Suprapubic skin (tissue), 3 donors: ENCODE measurements around the gene NEURL1.

Experiments used
- EP300 ChIP-seq: sonication (generic); formaldehyde crosslinking; IDR thresholded peaks from one replicate; pipeline ENCODE4 v1.6.1; 2017; ENCODE audit warnings: antibody characterized with exemption
- TF ChIP-seq, protein P1 (sequence below), 2 donors: fragments of 200-600 bp in 1 of 2; fragments of 450-650 bp in 1 of 2; sonication (generic) in 1 of 2; IDR thresholded peaks; one replicate each; pipeline ENCODE4 v1.5.1; 2016 to 2019; ENCODE audit warnings: antibody characterized with exemption in 2 of 2, mild to moderate bottlenecking in 1 of 2, moderate library complexity in 1 of 2

DNA sequence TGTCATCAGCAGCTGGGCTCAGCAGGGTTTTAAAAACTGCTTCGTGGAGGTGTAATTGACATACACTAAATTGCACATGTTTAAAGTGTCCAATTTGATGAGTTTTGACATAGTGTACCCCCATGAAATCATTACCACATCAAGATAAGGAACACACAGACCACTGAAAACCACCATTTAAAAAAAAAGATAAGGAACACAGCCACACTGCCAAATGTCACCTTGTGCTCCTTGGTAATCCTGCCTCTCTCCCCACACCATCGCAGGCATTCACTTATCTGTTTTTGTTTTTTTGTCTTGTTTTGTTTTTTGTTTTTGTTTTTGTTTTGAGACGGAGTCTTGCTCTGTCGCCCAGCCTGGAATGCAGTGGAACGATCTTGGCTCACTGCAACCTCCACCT lies 75.0 kb downstream of the NEURL1 start:
- no peak for TF ChIP-seq EP300
- TF ChIP-seq, protein P1, sequence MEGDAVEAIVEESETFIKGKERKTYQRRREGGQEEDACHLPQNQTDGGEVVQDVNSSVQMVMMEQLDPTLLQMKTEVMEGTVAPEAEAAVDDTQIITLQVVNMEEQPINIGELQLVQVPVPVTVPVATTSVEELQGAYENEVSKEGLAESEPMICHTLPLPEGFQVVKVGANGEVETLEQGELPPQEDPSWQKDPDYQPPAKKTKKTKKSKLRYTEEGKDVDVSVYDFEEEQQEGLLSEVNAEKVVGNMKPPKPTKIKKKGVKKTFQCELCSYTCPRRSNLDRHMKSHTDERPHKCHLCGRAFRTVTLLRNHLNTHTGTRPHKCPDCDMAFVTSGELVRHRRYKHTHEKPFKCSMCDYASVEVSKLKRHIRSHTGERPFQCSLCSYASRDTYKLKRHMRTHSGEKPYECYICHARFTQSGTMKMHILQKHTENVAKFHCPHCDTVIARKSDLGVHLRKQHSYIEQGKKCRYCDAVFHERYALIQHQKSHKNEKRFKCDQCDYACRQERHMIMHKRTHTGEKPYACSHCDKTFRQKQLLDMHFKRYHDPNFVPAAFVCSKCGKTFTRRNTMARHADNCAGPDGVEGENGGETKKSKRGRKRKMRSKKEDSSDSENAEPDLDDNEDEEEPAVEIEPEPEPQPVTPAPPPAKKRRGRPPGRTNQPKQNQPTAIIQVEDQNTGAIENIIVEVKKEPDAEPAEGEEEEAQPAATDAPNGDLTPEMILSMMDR (IDR thresholded peaks at IDR 0.05) = no peak
